Measurements from ENCODE around the gene PHF21A.

PHF21A gene

DNA sequence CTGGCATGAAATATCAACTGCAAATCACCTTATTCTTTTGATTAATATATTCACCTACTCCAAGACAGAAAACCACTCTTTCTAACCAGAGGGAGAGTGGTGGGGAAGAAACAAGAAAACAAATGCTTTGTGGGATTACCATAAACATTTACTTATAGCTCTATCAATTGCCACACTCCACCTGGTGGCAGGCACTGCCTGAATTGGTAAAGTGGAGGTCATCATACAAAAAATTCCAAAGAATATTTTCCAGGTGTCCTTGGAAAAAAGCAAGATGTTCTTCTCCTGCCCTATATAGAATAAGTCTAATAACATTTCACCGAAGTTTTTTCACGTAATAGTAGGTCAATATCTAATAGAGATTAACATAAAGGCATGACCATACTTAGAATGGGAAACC lies 45.3 kb downstream of the PHF21A start:
- DNase-seq (ENCODE audit: low read depth): no peak

GRCh38 chr11:46075168-46075567 lies 46.1 kb downstream of the PHF21A start:
- peak; percentile 31 for DNase-seq (ENCODE audit: low read depth)

DNA sequence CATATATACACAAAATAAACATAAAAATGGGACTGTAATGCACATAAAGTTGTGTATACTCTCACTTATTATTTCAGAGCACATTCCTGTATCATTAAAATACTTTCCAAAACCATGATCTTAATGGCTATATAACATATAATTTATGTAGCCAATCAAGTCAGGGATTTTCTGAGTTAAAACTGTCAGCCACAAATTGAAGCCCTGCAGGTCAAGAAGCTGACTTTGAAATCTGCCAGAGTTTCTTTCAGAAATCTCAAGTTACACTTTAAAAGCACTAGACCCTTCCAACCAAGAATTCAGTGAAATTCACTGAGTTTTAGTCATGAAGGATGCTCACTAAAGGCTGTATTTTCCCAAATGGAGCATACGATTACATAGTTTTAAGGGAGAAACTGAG lies 47.6 kb downstream of the PHF21A start:
- no peak for DNase-seq (ENCODE audit: low read depth)

DNA sequence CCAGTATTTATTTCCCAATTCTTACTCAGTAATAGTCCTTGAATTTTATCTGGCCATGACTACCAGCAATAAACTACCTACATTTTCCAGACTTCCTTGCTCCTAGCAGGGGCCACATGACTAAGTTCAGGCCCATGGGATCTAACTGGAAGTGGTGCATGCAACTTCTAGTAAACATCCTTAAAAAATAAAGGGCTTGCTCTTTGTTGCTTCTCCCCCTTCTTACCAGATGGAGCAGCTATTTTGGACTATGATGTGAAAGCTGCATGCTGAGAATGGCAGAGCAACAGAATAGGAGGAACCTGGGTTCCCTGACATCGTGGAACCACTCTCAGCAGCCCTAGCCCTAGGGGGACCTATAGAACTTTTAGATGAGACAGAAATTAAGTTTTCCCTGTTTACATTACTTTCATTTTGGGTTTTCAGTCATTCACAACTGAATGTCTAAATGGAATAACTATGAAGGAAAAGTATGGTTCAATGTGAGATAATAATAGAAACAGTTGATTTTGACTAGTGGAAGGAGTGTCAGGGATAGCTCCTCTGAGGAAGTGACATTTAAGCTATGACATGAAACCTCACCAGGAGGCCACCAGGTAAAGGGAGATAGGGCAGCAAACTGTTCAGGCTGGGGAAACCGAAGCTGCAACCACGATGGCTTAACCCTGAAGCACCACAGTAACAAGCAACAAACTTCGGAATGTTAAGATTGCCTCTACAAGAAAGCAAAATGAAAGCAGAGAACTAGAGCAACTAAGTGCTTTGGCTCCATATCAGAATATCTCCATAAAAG lies 48.9 kb downstream of the PHF21A start:
- DNase-seq (ENCODE audit: low read depth): no peak

GRCh38 chr11:46071091-46071490 lies 50.2 kb downstream of the PHF21A start:
- no peak for DNase-seq (ENCODE audit: low read depth)

GRCh38 chr11:46069595-46069994 lies 51.7 kb downstream of the PHF21A start:
- no peak for DNase-seq (ENCODE audit: low read depth)

DNA sequence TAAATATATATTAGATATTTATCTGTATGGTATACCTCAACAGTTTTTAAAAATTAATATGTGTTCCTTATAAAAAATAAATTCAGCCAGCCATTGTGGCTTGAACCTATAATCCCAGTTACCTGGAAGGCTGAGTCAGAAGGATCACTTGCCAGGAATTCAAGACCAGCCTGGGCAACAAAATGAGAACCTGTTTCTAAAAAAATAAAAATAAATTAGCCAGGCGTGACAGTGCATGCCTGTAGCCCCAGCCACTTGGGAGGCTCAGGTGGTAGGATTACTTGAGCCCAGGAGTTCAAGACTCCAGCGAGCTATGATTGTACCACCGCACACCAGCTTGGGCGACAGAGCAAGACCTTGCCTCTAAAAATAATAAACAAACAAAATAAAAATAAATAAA lies 54.9 kb downstream of the PHF21A start:
- no peak for DNase-seq (ENCODE audit: low read depth)

GRCh38 chr11:46065681-46066080 lies 55.6 kb downstream of the PHF21A start:
- DNase-seq (ENCODE audit: low read depth): no peak

- no peak for DNase-seq (ENCODE audit: low read depth)
Measured at GRCh38 chr11:46064221-46064620, 57.0 kb downstream of the PHF21A start.

GRCh38 chr11:46063138-46063537 lies 58.1 kb downstream of the PHF21A start:
- DNase-seq (ENCODE audit: low read depth): no peak

DNA sequence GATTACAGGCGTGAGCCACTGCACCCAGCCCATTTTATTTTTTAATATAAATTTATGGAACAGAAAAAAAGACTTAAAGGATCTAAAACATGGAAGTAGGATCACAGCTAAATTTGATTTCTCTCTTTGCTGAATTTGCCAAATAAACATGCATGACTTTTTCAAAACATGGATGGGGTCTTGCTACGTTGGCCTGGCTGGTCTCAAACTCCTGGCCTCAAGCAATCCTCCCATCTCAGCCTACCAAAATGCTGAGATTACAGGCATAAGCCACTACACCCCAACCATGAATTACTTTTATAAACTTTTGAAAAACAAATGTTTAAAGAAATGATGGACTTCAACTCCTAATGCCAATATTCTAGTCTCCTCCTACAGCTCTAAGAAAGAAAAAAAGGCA lies 61.2 kb downstream of the PHF21A start:
- DNase-seq (ENCODE audit: low read depth): no peak

DNA sequence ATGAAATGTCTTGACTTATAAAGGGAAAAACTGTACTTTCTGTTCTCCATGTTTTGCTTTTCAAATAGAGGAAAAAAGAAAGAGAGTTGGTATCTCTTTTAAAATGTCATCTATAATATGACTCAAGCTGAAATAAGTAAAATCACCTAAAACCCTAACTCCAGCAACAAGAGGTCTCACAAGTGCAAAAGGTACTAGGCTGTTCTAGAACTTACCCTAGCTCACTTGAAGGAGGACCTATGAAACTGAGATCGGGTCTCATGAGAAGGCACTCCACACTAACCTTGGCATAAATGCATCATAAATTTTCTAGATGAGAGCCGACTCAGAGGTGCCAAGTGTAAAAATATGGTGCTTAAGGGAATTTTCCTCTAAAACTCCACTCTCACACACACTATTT lies 63.8 kb downstream of the PHF21A start:
- no peak for DNase-seq (ENCODE audit: low read depth)

DNA sequence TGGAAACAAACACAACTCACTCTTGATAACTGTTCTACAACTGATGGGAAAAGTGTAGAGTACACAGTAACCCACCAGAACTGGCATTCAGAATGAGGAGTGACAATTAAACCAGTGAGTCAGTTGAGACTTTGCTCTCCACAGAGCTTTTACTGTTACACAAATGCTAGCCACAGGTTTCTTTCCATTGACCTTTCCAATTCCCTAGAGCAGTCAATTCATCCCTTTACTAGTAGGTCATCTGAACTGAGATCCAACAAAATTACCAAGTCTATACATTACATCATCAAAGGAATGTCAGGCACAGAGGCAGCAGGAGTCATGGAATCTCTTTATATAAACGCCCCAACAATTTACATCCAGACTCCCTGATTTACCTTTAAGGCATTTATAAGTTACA lies 65.9 kb downstream of the PHF21A start:
- DNase-seq (ENCODE audit: low read depth): no peak

DNA sequence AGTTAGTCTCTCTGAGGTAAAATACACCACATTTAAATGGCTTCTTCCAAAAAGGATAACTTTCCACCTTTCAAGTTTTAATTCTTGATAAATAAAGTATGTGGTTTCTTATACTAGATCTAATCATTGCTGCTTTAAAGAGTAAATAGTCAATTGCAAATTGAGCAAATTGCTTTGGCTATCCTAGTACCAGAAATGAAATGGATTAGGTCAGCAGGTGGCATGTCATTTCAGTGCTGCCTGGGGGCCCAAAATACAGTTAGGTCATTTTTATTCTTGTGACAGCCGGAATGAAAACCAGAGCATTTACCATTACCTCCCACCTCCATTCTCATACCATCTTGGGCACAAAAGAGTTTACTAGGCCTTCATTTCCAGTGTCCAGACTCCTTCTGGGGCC lies 70.2 kb downstream of the PHF21A start:
- no peak for DNase-seq (ENCODE audit: low read depth)

DNA sequence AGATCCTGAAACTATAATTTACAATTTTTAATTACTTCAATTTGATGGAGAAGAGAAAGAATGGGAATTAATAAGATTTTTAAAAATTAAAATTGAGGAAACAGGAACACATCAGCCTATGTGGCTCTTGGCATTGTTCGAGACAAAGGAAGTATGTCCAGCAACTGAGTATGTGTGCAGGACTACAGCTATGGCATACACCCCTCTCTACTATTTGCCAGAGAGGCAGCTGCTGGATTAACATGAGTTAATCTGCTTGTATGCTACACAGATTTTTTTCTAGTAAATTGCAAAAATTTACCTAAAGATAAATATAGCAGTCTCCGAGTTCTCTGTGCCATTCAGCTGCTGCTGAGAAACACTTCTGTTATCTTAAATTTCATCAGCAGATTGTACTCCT lies 70.6 kb downstream of the PHF21A start:
- no peak for DNase-seq (ENCODE audit: low read depth)

DNA sequence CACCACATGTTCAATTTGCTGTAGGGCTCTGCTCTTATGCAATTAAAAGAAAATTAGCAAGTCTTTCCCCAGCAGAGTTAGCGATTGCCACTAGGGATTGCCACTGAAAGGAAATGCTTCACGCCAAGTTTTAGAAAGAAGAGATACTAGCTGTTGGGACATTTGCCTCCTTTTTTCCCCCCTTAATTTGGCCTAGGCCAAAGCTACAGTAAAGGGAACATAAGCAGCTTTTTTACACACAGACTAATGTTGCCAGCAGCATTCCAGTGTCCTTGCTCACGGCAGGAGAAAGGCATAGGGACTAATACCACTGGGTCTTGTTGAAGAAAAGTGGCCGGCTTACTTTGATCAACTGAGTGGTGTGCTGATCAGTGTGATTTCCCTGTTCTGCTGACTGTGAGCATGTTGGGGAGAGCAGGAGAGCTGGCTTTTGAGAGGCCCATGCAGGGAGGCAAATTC lies 71.2 kb downstream of the PHF21A start:
- DNase-seq (ENCODE audit: low read depth): peak; percentile 56

DNA sequence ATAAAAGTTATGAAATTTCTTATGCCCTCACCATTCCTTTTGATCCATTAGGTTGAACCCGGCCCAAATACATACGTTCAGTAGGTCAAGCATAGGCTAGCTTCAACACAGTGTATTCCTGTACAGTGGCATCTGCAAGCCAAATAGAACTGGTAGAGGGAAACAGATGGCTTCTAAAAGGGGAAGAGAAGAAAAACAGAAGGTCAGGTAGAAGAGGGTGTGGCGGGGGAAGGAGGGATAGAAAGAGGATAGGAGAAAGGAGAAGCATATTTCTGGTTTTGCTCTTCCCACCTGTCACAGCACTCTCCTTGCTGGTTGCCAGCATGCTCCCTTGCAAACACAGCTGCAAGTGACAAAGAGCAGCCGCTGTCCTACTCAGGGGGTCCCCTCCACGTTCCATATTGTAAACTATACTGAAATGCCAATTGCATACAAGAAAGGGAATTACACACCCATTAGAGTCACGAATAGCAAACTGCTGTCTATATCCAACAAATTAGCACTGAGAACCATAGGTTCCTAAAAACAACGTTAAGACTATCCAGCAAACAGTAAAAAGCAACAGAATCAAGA lies 71.8 kb downstream of the PHF21A start:
- no peak for DNase-seq (ENCODE audit: low read depth)

- no peak for DNase-seq (ENCODE audit: low read depth)
Measured at GRCh38 chr11:46048198-46048597, 73.1 kb downstream of the PHF21A start.

DNA sequence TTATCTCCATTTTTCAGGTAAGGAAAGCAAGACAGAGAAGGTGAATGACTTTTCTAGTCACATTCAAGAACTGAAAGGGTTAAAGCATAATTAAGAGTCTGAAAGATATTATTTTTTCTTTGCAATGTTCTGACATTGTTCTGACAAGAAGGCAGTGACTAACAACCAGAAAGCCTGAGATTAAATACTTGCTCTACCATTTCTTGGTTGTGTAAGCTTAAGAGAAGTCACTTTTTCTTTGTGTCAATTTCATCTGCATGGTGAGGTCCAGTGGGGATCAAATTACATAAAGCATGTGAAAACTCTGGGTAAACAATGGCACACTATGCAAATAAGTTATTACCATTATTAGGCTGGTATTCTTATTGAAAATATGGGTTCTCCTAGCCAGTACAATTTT lies 73.7 kb downstream of the PHF21A start:
- DNase-seq (ENCODE audit: low read depth): no peak

DNA sequence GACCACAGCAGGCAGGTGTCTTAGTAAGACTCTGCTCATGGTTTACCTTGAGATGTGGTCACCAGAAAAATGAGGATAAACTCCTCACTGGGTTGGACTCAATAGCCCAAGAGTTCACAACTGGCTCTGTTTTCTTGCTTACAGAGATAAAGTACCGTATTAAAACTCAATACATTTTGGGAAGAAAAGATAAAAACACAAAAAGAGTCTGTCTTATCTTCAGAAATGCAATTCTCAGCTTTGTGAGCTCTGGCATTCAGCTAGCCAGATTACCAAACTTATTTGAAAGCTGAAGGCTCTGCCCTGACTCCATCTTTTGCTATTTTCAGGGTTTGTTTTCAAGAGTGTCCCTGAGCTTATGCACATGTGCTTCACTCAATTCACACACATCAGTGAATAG lies 75.4 kb downstream of the PHF21A start:
- no peak for DNase-seq (ENCODE audit: low read depth)

- DNase-seq (ENCODE audit: low read depth): no peak
Measured at GRCh38 chr11:46044601-46045000, 76.7 kb downstream of the PHF21A start.

DNA sequence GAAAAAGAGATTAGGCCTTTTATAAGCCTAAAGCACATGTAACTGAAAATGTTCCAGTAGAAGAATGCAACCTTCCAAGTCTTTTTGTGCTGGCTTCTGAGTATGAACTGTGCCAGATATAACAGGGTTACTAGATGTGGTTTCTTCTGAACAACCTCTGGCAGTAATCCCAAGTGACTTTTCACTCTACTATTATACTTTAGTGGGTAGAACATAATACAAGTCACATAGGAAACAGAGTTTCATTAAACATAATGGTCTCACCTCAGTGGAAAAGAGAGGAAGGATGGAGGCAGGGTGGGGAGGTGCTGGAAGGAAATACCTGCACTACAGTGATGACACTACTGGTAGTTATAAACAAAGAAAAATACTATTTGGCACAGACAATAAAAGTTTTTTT lies 81.3 kb downstream of the PHF21A start:
- peak; percentile 37 for DNase-seq (ENCODE audit: low read depth)

DNA sequence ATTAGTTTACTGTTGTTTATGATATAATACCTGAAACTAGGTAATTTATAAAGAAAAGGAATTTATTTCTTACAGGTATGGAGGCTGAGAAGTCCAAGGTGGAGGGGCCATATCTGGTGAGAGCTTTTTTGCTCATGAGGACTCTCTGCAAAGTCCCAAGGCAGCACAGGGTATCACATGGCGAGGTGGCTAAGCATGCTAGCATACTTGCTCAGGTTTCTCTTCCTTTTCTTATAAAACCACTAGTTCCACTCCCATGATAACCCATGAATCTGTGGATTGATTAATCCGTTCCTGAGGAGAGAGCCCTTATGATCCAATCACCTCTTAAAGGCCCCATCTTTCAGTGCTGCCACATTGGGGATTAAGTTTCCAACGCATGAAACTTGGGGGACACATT lies 82.7 kb downstream of the PHF21A start:
- DNase-seq (ENCODE audit: low read depth): no peak

GRCh38 chr11:46036969-46037368 lies 84.3 kb downstream of the PHF21A start:
- no peak for DNase-seq (ENCODE audit: low read depth)
